ENCODE measurements around the gene SYK. TPM values are rescaled to one million over a fixed set of nuclear protein-coding genes. Genes with fewer than 3 reads are reported as not detected.

Gene SYK
- total RNA-seq, 2 donors from 2014 or later: 2.5 to 6.0 TPM

GRCh38 chr9:90901933-90902332 is 100.3 kb downstream of the SYK start:
- Histone ChIP-seq H3K27me3 (ENCODE audit: control insufficient read depth, insufficient read depth, low read length, poor library complexity, severe bottlenecking) (no peaks in the 10 kb centered on the region), H3K36me3 (ENCODE audit: control insufficient read depth, insufficient read depth, low read length) (no peaks in the 10 kb centered on the region), H3K27ac (ENCODE audit: low read depth, low read length) (no peak overlapping the region), H3K9me3 (ENCODE audit: control insufficient read depth, low read length) (no peaks in the 10 kb centered on the region), H3K4me3 (ENCODE audit: low read length) (no peak overlapping the region), H3K4me1 (ENCODE audit: control insufficient read depth, insufficient read depth, low read length) (no peaks in the 10 kb centered on the region), H3K9ac (ENCODE audit: extremely low read depth, low read length, poor library complexity, severe bottlenecking) (no peak overlapping the region)
- Mint-ChIP-seq H3K9me3 (peaks cover 20% of the 10 kb centered on the region), H3K4me3 (no peak overlapping the region), H3K4me1 (peaks cover 4% of the 10 kb centered on the region), H3K27ac (no peak overlapping the region), H3K36me3 (ENCODE audit: low read depth) (no peaks in the 10 kb centered on the region), H3K27me3 (ENCODE audit: insufficient read depth) (peaks cover 5% of the 10 kb centered on the region)
- no peak for TF ChIP-seq CTCF (conservative IDR thresholded peaks at IDR 0.05)
- peak; percentile 5 for DNase-seq
- 93 to 95% methylated on average over 3 to 8 of the region's 8 CpGs for WGBS, 2 experiments (ENCODE audit: insufficient coverage in 1 of 2, insufficient read length in 1 of 2)

- Mint-ChIP-seq H3K9me3 (peaks cover 20% of the 10 kb centered on the region), H3K4me1 (no peaks in the 10 kb centered on the region), H3K27ac (no peak overlapping the region)
Measured at GRCh38 chr9:90903766-90904424, 102.3 kb downstream of the SYK start.

GRCh38 chr9:90904706-90905478 is 103.3 kb downstream of the SYK start:
- H3K27me3 Mint-ChIP-seq (ENCODE audit: insufficient read depth): peaks cover 5% of the 10 kb centered on the region
- H3K9ac ChIP-seq (ENCODE audit: extremely low read depth, low read length, poor library complexity, severe bottlenecking): no peak overlapping the region
- H3K4me1 ChIP-seq (ENCODE audit: control insufficient read depth, insufficient read depth, low read length): no peaks in the 10 kb centered on the region
- no peak overlapping the region for H3K27ac Mint-ChIP-seq
- H3K4me3 Mint-ChIP-seq: no peak overlapping the region
- no peaks in the 10 kb centered on the region for H3K36me3 Mint-ChIP-seq (ENCODE audit: low read depth)
- no peaks in the 10 kb centered on the region for H3K36me3 ChIP-seq (ENCODE audit: control insufficient read depth, insufficient read depth, low read length)
- peak; percentile 29 for DNase-seq
- peaks cover 20% of the 10 kb centered on the region for H3K9me3 Mint-ChIP-seq
- H3K27me3 ChIP-seq (ENCODE audit: control insufficient read depth, insufficient read depth, low read length, poor library complexity, severe bottlenecking): no peaks in the 10 kb centered on the region
- H3K4me1 Mint-ChIP-seq: no peaks in the 10 kb centered on the region
- no peak for TF ChIP-seq CTCF (conservative IDR thresholded peaks at IDR 0.05)
- no peak overlapping the region for H3K4me3 ChIP-seq (ENCODE audit: low read length)
- 84% methylated on average over 12 of the region's 12 CpGs for WGBS, 2 experiments (ENCODE audit: insufficient coverage in 1 of 2, insufficient read length in 1 of 2)
- no peaks in the 10 kb centered on the region for H3K9me3 ChIP-seq (ENCODE audit: control insufficient read depth, low read length)
- no peak overlapping the region for H3K27ac ChIP-seq (ENCODE audit: low read depth, low read length)

More at GRCh38 chr9:90903766-90904424, 102.3 kb downstream of the SYK start:
- Histone ChIP-seq H3K4me3 (ENCODE audit: low read length) (no peak overlapping the region), H3K27ac (ENCODE audit: low read depth, low read length) (no peak overlapping the region), H3K36me3 (ENCODE audit: control insufficient read depth, insufficient read depth, low read length) (no peaks in the 10 kb centered on the region), H3K27me3 (ENCODE audit: control insufficient read depth, insufficient read depth, low read length, poor library complexity, severe bottlenecking) (no peaks in the 10 kb centered on the region), H3K9ac (ENCODE audit: extremely low read depth, low read length, poor library complexity, severe bottlenecking) (no peak overlapping the region), H3K9me3 (ENCODE audit: control insufficient read depth, low read length) (no peaks in the 10 kb centered on the region), H3K4me1 (ENCODE audit: control insufficient read depth, insufficient read depth, low read length) (no peaks in the 10 kb centered on the region)
- H3K36me3 Mint-ChIP-seq (ENCODE audit: low read depth): no peaks in the 10 kb centered on the region
- H3K4me3 Mint-ChIP-seq: no peak overlapping the region
- DNase-seq: peak; percentile 30
- WGBS, 2 experiments (ENCODE audit: insufficient coverage in 1 of 2, insufficient read length in 1 of 2): 84 to 93% methylated on average over 5 to 11 of the region's 11 CpGs
- H3K27me3 Mint-ChIP-seq (ENCODE audit: insufficient read depth): peaks cover 5% of the 10 kb centered on the region
- TF ChIP-seq CTCF (conservative IDR thresholded peaks at IDR 0.05): no peak

Data from endodermal cell (in vitro differentiated cells).